ENCODE results near the gene FRMD4B. TPM values are rescaled to one million over a fixed set of nuclear protein-coding genes. Genes with fewer than 3 reads are reported as not detected.

Gene FRMD4B
- total and polyA plus RNA-seq, 2 experiments from 2014 or later, result 6.4 to 12.8 TPM

DNA sequence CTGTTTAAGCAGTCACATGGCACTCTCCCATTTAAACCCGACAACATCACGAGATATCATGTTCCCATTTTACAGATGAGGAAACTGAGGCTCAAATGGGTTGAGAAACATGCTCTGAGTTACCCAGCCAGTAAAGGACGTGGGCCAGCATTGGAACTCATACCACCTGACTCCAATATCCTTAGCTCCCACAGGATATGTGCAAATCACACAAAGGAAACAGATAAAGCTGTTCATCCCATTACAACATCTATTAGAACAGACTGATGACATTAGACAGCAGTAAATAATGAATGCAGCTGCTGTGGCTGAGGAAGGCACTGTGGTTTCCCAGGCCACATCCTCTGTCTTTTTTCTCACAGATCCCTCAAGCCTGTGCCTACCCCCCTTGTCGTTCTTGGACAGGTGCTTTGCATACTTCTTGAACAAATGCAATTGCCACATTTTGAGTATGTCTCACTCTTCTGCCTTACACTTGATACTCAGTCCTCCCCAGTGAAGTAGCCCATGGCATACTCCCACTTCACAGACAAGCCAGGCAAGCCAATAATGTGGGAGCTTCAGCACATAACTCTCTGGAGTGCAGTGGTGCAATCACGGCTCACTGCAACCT, 17.7 kb downstream of the FRMD4B start (continued):
- TF ChIP-seq, protein P1, sequence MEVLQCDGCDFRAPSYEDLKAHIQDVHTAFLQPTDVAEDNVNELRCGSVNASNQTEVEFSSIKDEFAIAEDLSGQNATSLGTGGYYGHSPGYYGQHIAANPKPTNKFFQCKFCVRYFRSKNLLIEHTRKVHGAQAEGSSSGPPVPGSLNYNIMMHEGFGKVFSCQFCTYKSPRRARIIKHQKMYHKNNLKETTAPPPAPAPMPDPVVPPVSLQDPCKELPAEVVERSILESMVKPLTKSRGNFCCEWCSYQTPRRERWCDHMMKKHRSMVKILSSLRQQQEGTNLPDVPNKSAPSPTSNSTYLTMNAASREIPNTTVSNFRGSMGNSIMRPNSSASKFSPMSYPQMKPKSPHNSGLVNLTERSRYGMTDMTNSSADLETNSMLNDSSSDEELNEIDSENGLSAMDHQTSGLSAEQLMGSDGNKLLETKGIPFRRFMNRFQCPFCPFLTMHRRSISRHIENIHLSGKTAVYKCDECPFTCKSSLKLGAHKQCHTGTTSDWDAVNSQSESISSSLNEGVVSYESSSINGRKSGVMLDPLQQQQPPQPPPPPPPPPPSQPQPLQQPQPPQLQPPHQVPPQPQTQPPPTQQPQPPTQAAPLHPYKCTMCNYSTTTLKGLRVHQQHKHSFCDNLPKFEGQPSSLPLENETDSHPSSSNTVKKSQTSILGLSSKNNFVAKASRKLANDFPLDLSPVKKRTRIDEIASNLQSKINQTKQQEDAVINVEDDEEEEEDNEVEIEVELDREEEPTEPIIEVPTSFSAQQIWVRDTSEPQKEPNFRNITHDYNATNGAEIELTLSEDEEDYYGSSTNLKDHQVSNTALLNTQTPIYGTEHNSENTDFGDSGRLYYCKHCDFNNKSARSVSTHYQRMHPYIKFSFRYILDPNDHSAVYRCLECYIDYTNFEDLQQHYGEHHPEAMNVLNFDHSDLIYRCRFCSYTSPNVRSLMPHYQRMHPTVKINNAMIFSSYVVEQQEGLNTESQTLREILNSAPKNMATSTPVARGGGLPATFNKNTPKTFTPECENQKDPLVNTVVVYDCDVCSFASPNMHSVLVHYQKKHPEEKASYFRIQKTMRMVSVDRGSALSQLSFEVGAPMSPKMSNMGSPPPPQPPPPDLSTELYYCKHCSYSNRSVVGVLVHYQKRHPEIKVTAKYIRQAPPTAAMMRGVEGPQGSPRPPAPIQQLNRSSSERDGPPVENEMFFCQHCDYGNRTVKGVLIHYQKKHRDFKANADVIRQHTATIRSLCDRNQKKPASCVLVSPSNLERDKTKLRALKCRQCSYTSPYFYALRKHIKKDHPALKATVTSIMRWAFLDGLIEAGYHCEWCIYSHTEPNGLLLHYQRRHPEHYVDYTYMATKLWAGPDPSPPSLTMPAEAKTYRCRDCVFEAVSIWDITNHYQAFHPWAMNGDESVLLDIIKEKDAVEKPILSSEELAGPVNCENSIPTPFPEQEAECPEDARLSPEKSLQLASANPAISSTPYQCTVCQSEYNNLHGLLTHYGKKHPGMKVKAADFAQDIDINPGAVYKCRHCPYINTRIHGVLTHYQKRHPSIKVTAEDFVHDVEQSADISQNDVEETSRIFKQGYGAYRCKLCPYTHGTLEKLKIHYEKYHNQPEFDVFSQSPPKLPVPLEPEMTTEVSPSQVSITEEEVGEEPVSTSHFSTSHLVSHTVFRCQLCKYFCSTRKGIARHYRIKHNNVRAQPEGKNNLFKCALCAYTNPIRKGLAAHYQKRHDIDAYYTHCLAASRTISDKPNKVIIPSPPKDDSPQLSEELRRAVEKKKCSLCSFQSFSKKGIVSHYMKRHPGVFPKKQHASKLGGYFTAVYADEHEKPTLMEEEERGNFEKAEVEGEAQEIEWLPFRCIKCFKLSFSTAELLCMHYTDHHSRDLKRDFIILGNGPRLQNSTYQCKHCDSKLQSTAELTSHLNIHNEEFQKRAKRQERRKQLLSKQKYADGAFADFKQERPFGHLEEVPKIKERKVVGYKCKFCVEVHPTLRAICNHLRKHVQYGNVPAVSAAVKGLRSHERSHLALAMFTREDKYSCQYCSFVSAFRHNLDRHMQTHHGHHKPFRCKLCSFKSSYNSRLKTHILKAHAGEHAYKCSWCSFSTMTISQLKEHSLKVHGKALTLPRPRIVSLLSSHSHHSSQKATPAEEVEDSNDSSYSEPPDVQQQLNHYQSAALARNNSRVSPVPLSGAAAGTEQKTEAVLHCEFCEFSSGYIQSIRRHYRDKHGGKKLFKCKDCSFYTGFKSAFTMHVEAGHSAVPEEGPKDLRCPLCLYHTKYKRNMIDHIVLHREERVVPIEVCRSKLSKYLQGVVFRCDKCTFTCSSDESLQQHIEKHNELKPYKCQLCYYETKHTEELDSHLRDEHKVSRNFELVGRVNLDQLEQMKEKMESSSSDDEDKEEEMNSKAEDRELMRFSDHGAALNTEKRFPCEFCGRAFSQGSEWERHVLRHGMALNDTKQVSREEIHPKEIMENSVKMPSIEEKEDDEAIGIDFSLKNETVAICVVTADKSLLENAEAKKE (CRISPR knock-in tag; IDR thresholded peaks at IDR 0.05), result no peak
- TF ChIP-seq EZH2 (IDR thresholded peaks at IDR 0.05; ENCODE audit: low read depth, unreplicated experiment) (no peak), JUNB (IDR thresholded peaks at IDR 0.05; ENCODE audit: unreplicated experiment) (no peak), ZNF331 (CRISPR knock-in tag; IDR thresholded peaks at IDR 0.05; ENCODE audit: low read depth) (no peak), EZH2phosphoT487 (IDR thresholded peaks at IDR 0.05; ENCODE audit: unreplicated experiment) (no peak), CREB1 (CRISPR knock-in tag; IDR thresholded peaks at IDR 0.05; ENCODE audit: low read depth) (no peak)
- TF ChIP-seq, protein P2, sequence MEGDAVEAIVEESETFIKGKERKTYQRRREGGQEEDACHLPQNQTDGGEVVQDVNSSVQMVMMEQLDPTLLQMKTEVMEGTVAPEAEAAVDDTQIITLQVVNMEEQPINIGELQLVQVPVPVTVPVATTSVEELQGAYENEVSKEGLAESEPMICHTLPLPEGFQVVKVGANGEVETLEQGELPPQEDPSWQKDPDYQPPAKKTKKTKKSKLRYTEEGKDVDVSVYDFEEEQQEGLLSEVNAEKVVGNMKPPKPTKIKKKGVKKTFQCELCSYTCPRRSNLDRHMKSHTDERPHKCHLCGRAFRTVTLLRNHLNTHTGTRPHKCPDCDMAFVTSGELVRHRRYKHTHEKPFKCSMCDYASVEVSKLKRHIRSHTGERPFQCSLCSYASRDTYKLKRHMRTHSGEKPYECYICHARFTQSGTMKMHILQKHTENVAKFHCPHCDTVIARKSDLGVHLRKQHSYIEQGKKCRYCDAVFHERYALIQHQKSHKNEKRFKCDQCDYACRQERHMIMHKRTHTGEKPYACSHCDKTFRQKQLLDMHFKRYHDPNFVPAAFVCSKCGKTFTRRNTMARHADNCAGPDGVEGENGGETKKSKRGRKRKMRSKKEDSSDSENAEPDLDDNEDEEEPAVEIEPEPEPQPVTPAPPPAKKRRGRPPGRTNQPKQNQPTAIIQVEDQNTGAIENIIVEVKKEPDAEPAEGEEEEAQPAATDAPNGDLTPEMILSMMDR (conservative IDR thresholded peaks at IDR 0.05; ENCODE audit: low read depth in 2 of 2), result no peak
- TF ChIP-seq, protein P3, sequence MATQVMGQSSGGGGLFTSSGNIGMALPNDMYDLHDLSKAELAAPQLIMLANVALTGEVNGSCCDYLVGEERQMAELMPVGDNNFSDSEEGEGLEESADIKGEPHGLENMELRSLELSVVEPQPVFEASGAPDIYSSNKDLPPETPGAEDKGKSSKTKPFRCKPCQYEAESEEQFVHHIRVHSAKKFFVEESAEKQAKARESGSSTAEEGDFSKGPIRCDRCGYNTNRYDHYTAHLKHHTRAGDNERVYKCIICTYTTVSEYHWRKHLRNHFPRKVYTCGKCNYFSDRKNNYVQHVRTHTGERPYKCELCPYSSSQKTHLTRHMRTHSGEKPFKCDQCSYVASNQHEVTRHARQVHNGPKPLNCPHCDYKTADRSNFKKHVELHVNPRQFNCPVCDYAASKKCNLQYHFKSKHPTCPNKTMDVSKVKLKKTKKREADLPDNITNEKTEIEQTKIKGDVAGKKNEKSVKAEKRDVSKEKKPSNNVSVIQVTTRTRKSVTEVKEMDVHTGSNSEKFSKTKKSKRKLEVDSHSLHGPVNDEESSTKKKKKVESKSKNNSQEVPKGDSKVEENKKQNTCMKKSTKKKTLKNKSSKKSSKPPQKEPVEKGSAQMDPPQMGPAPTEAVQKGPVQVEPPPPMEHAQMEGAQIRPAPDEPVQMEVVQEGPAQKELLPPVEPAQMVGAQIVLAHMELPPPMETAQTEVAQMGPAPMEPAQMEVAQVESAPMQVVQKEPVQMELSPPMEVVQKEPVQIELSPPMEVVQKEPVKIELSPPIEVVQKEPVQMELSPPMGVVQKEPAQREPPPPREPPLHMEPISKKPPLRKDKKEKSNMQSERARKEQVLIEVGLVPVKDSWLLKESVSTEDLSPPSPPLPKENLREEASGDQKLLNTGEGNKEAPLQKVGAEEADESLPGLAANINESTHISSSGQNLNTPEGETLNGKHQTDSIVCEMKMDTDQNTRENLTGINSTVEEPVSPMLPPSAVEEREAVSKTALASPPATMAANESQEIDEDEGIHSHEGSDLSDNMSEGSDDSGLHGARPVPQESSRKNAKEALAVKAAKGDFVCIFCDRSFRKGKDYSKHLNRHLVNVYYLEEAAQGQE (IDR thresholded peaks at IDR 0.05; ENCODE audit: unreplicated experiment), result no peak
